ENCODE results near the gene GPR85.

- TF ChIP-seq CTCF (conservative IDR thresholded peaks at IDR 0.05; ENCODE audit: low read depth, low read length) = no peak
- TF ChIP-seq MXI1 (IDR thresholded peaks at IDR 0.05; ENCODE audit: borderline replicate concordance, low read depth, low read length) = no peak
Observed at GRCh38 chr7:113078331-113078730, 8.3 kb downstream of the GPR85 start.

Data from IMR-90 (cell line).